NCI-H82 treated with DMSO at 0.1 percent for 48 hours (cell line): ENCODE measurements around the gene CNOT6.
"Not testable (repeated sequence)": the region's sequence is repeated elsewhere in the genome, so short reads cannot be mapped to it uniquely, and the experiment has no call there.

Source experiments
- DNase-seq: peaks from one replicate; lab custom pipeline; 2025; ENCODE audit not compliant: unreplicated experiment; lab: John Stamatoyannopoulos, UW

CNOT6 gene

GRCh38 chr5:180515974-180516373 lies 21.8 kb downstream of the CNOT6 start:
- not testable (repeated sequence) for DNase-seq

- no peak for DNase-seq
Measured at GRCh38 chr5:180516440-180516839, 22.3 kb downstream of the CNOT6 start.

- DNase-seq, result no peak
Measured at GRCh38 chr5:180519098-180519497, 24.9 kb downstream of the CNOT6 start.

- DNase-seq, result no peak
Measured at GRCh38 chr5:180521101-180521500, 26.9 kb downstream of the CNOT6 start.

- DNase-seq, result no peak
Measured at GRCh38 chr5:180521591-180521990, 27.4 kb downstream of the CNOT6 start.

GRCh38 chr5:180522330-180522729 lies 28.2 kb downstream of the CNOT6 start:
- DNase-seq, result no peak

- no peak for DNase-seq
Measured at GRCh38 chr5:180523629-180524466, 29.7 kb downstream of the CNOT6 start.

GRCh38 chr5:180525399-180525798 lies 31.2 kb downstream of the CNOT6 start:
- no peak for DNase-seq

GRCh38 chr5:180526269-180526668 lies 32.1 kb downstream of the CNOT6 start:
- DNase-seq, result no peak

- no peak for DNase-seq
Measured at GRCh38 chr5:180527659-180528058, 33.5 kb downstream of the CNOT6 start.

- DNase-seq, result not testable (repeated sequence)
Measured at GRCh38 chr5:180531036-180531585, 36.9 kb downstream of the CNOT6 start.

GRCh38 chr5:180532268-180532667 lies 38.1 kb downstream of the CNOT6 start:
- DNase-seq, result no peak

GRCh38 chr5:180533845-180534244 lies 39.7 kb downstream of the CNOT6 start:
- no peak for DNase-seq

GRCh38 chr5:180535573-180535972 lies 41.4 kb downstream of the CNOT6 start:
- no peak for DNase-seq

- DNase-seq, result no peak
Measured at GRCh38 chr5:180540050-180540694, 46.0 kb downstream of the CNOT6 start.

- no peak for DNase-seq
Measured at GRCh38 chr5:180541710-180542109, 47.5 kb downstream of the CNOT6 start.

GRCh38 chr5:180545248-180545647 lies 51.1 kb downstream of the CNOT6 start:
- DNase-seq, result no peak

GRCh38 chr5:180548563-180548962 lies 54.4 kb downstream of the CNOT6 start:
- no peak for DNase-seq

- no peak for DNase-seq
Measured at GRCh38 chr5:180553530-180553929, 59.4 kb downstream of the CNOT6 start.

- DNase-seq, result no peak
Measured at GRCh38 chr5:180555168-180555921, 61.2 kb downstream of the CNOT6 start.

- DNase-seq, result no peak
Measured at GRCh38 chr5:180557217-180557809, 63.1 kb downstream of the CNOT6 start.
